ENCODE results near the gene CWC22.

- TF ChIP-seq POLR2A (IDR thresholded peaks at IDR 0.05; ENCODE audit: low read length) (no peak), GATA1 (IDR thresholded peaks at IDR 0.05; ENCODE audit: low read depth, low read length) (no peak)
These were observed 74.3 kb downstream of the CWC22 start for GRCh38 chr2:179932786-179933185.
